Cerebellar cortex (tissue), 1 donor: ENCODE results near the gene ZNF697.
"Not testable (repeated sequence)": the region's sequence is repeated elsewhere in the genome, so short reads cannot be mapped to it uniquely, and the experiment has no call there.

ENCODE experiments used
- DNase-seq: peaks from one replicate; pipeline ENCODE4 v3.0.0-alpha.2; 2015; ENCODE audit warnings: low spot score

The ZNF697 gene

DNA sequence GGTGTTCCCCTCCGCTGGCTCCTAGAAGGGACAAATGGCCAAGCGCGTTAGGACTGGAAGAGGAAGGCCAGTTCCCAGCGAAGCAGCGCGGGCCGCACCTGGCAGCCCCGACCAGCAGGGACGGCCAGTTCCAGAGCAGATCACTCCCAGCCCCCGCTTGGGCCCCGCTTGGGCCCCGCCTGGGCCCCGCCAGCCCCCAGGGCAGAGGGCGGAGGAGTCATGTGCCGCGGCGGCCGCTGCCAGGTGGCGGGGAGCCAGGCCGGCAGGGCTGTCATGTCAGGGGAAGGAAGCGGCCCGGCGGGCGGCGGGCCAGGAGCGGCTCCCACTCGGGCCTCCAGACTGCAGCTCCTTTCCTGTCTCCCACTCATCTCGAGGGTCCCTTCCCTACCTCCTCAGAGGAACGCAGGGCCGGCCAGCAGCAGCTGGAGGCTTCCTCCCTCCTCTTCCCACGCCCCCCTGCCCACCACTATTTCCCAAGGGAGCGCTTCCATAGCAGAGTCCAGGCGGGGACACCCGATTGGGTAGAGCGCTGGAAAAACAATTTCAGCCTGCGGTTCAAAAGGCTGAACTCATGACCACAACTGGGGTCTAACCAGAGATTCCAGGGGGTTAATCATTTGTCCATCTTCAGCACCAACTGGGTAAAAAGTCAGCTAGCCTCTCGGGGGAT lies 16.5 kb downstream of the ZNF697 start:
- DNase-seq: peak; percentile 45

- peak; percentile 40 for DNase-seq
Observed at GRCh38 chr1:119631086-119631432, 17.0 kb downstream of the ZNF697 start.

GRCh38 chr1:119626841-119627240 lies 21.2 kb downstream of the ZNF697 start:
- no peak for DNase-seq

- no peak for DNase-seq
Observed at GRCh38 chr1:119626011-119626545, 22.0 kb downstream of the ZNF697 start.

DNA sequence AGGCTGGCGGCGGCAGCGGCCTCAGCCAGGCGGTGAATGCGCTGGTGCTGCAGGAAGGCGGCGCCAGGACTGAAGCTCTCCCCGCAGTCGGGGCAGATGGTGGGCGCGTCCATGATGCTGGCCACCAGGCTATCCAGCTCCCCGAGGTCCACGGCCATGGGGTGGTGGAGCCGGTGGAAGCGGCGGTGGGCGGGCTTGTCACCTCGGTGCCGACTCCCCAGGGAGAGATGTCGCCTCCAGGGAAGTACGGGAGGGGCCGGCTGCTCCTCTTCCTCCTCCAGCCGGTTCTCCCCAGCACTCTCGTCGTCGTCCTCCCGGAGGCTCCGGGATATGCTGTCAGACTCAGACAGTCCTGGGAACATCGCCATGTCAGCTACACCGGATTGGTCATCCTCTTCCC lies 24.4 kb downstream of the ZNF697 start:
- no peak for DNase-seq

DNA sequence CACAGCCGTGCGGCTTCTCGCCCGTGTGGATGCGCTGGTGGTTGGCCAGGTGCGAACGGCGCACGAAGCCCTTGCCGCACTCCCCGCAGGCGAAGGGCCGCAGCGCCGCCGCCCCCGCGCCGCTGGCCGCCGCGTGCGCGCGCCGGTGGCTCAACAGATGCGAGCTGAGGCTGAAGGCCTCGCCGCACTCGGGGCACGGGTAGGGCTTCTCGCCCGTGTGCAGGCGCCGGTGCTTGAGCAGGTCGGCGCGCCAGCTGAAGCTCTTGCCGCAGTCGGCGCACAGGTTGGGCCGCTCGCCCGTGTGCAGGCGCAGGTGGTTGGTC lies 24.9 kb downstream of the ZNF697 start:
- no peak for DNase-seq

GRCh38 chr1:119622311-119623192 lies 25.5 kb downstream of the ZNF697 start:
- DNase-seq: no peak

DNA sequence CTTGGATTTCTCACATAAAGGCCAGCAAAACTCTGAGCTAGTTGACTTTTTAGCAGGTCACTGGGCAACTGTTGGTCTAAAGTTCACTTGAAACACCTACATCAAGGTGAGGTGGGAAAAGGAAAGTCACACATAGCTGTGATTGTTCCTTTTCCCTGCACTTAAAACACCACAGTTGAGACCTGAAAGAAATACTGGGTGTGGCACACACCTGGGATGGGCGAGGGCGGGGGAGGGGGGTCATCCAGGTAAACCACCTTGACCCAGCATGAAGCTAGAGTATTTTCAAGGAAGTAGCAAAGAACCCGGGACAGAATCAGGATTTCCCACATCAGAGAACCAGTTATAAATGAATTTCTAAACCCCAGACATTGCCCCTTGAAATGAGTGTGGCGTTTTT lies 26.4 kb downstream of the ZNF697 start:
- DNase-seq: no peak

DNA sequence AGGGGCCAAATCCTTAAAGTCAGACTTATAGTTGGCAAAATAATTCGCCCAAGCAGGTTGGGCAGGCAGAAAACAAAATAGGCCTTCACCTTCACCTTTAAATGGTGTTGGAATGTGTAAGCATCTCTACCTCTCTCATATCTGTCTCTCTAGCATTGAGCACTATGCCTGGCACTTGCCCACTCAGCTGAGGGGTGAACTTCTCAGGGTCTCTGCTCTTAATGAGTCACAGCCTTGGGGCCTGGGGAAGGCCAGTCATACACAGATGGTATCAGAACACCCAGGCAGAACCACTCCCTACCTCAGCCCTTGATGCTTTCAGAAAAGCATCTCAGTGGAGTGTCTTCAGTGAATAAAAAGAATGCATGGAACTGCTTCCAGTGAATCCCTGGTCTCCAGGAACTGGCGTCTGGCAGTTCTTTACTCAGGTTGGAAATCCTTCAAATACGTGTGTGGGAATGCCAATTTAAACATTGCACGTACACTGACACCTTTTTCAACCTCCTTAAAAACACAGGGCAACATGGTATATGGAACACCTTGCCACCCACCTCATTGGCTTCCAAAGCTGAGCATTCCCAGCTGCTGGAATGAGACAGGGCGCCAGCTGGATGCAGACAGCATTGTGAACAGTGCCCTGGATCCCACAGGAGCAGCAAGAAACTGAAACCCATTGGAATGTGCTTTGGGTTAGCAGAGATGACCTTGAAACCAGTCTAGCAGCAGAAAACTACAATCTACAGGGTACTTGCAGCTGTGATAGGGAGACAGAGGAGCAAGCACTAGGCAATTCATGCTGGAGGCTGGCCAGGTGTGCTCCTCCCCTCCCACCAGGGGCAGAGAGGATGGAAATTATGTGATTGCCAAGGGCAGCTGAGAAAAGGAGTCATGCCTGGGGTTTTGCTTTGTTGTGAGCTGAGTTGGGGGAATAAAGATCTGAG lies 30.0 kb downstream of the ZNF697 start:
- no peak for DNase-seq

DNA sequence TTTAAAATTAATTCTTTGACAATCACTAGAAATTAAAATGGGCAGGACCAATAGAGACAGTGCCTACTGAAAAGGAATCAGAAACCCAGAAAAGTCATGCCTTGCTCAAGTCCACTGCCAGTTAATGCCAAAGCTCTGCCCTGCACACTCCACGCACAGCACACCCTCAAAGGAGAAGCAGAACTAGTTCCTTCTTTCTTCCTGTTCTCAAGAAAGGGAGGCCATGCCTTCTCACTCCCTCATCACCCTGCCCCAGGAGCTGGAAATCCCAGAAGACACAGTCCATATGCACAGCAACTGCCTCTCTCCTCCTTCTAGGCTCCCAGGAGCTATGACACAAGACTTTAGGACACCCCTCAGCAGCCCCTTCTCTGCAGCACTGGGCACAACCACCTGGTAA lies 31.3 kb downstream of the ZNF697 start:
- not testable (repeated sequence) for DNase-seq

DNA sequence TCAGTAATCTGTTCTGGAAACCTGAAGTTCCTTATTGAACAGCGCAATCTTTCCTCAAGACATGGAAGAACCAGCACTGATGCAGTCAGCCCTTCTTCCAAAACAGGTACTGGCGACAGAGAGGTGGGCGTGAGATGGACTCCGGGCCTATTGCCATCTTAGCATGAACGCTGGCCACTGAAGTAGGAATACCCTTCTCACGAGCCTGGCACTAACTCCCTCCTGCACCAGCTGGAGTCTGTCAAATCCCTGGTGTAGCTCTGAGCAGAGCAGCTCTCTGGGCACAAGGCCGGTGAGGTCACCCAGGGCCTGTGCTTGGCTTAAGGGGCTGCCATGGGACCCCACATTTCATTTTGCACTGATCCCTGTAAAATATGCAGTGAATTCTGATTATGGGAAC lies 33.0 kb downstream of the ZNF697 start:
- not testable (repeated sequence) for DNase-seq

GRCh38 chr1:119613769-119614720 lies 34.0 kb downstream of the ZNF697 start:
- DNase-seq: peak; percentile 85

DNA sequence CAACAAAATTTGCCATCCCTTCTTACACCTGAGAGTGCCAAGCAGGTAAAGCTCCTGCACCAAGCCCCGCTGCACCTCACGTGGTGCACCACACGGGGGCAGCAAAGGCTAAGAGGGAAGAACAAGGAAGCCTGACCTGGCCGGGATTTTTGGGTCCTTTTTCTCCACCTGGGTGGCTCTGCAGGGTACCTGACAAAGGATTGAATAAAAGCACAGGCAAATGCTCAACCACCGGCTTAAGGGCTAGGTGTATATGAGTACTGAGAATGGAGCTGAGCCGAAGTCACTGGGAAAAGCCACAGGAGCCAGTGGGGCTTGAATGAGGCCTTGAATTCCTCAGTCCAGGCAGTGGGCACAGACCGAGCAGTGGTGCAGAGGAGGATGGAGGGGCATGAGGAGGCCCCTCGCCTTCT lies 36.4 kb downstream of the ZNF697 start:
- DNase-seq: peak; percentile 54

DNA sequence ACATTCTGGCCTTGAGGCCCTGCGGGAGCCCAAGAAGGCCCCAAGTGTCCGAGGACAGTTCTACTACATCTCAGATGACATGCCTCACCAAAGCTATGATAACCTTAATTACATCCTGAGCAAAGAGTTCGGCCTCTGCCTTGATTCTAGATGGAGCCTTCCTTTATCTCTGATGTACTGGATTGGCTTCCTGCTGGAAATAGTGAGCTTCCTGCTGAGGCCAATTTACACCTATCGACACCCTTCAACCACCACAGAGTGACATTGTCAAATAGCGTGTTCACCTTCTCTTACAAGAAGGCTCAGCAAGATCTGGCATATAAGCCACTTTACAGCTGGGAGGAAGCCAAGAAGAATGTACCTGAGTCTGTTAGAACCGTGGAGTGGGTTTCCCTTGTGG lies 39.2 kb downstream of the ZNF697 start:
- DNase-seq: not testable (repeated sequence)

- not testable (repeated sequence) for DNase-seq
Observed at GRCh38 chr1:119607087-119607807, 40.8 kb downstream of the ZNF697 start.

DNA sequence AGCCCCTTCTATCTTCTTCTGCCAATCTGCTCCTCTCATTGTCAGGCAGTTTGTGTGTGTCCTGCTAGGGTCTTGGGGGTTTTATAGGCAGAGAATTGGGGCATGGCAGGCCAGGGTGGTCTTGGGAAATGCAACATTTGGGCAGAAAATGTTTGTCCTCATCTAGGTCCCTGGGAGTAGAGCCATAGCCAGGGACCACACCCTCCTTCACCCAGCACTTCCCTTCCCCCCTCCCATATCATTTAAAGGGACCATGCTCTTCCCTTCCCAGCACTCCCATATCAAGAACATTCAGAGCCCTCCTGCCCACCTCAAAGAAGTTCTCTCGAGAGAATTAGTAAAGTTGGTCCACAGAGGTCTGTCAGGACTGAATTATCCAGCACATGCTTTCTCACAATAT lies 41.7 kb downstream of the ZNF697 start:
- no peak for DNase-seq

DNA sequence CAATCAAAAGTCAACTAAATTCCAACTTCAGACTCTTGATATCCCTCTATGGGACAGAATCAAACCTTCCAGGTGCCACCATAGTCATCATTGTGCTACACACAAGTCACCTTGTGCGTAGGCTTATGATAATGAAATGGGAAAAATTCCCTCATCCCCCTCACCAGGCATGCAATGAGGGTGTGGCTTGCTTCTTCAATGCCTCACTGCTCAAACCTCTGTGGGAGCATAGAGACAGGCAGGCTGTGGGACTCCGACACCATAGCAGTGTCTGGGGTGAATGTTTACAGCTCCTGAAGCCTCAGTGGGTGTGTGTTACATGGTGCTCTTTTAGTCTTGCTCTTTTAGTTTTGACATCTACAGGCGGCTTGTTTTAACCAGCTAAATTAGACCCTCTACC lies 42.4 kb downstream of the ZNF697 start:
- no peak for DNase-seq

DNA sequence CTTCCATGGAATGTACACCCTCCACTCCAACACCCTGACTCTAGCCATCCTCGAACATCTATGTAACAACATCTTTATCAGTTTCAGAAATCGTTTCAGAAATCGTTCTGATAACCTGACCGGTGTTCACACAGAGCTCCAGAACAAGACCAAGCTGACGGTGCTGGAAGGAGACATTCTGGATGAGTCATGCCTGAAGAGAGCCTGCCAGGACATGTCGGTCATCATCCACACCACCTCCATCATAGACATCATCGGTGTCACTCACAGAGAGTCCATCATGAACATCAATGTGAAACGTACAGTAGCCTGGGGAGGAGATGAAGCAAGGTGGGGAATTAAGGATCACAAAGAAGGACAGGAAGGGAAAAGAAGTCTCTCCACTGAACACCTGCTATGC lies 43.0 kb downstream of the ZNF697 start:
- not testable (repeated sequence) for DNase-seq

GRCh38 chr1:119603695-119604094 lies 44.4 kb downstream of the ZNF697 start:
- DNase-seq: no peak

DNA sequence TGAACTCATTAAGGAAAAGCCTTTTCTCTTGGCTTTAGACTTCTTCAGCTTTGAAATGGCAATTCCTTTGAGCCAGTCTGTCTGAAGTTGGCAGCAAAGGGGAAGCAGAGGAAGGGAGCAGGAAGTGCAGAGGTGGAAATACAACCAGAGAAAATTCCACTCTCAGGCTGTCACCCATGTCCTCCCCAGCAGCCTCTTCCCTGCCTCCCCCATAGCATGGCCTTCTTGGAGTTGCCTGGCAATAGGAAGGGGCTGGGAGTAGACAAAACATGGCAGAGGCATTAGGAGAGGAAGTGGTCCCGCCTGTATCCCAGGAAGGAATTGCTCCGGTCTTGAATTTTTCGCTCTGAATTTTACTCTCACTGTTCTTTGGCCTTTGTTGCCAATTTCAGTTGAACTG lies 44.8 kb downstream of the ZNF697 start:
- DNase-seq: not testable (repeated sequence)
